Naive thymus-derived CD4-positive, alpha-beta T cell (primary cell): ENCODE results near the gene KRTAP4-8. TPM values are rescaled to one million over a fixed set of nuclear protein-coding genes. Genes with fewer than 3 reads are reported as not detected.
"Not testable (repeated sequence)": the region's sequence is repeated elsewhere in the genome, so short reads cannot be mapped to it uniquely, and the experiment has no call there.

ENCODE experiments used
- ATAC-seq: fragments of 150-1000 bp; cut with Tn5 transposase; 2 replicates; pipeline ENCODE4 v1.10.0; 2021; ENCODE audit warnings: mild to moderate bottlenecking, moderate library complexity
- CTCF ChIA-PET: fragments of 350-600 bp; sonication (Branson Sonifier 250); formaldehyde crosslinking; loops from one replicate; lab custom pipeline; 2021; ENCODE audit warnings: antibody characterized with exemption; lab: Charles Lee
- POLR2A ChIA-PET: fragments of 350-600 bp; sonication (Branson Sonifier 250); formaldehyde crosslinking; loops from one replicate; lab custom pipeline; 2021; ENCODE audit warnings: antibody characterized with exemption, inconsistent platforms; lab: Charles Lee
- DNase-seq, 9 donors: peaks; one replicate each; pipeline versions ENCODE4 v3.0.0 to v3.0.0-alpha.2; 2020 to 2022; ENCODE audit warnings: mixed read lengths in 1 of 9
- H3K27ac ChIP-seq: one replicate; pipeline ENCODE4 v1.7.0; 2013; ENCODE audit warnings: mild to moderate bottlenecking, low read depth, low read length, moderate library complexity
- H3K27me3 ChIP-seq, 2 donors: one replicate each; pipeline ENCODE4 v1.7.0; 2013; ENCODE audit warnings: low read length in 2 of 2, mild to moderate bottlenecking in 2 of 2, moderate library complexity in 2 of 2; ENCODE audit not compliant: control insufficient read depth in 2 of 2, insufficient read depth in 2 of 2
- H3K36me3 ChIP-seq, 3 experiments: 1 replicate in 2 of 3; 2 replicates in 1 of 3; pipeline ENCODE4 v1.7.0; 2013; ENCODE audit warnings: low read length in 3 of 3, mild to moderate bottlenecking in 3 of 3, moderate library complexity in 1 of 3; ENCODE audit not compliant: insufficient read depth in 3 of 3, control insufficient read depth in 2 of 3
- H3K4me1 ChIP-seq, 2 donors: one replicate each; pipeline ENCODE4 v1.7.0; 2013; ENCODE audit warnings: low read length in 2 of 2, mild to moderate bottlenecking in 2 of 2, moderate library complexity in 1 of 2; ENCODE audit not compliant: control insufficient read depth in 2 of 2, insufficient read depth in 2 of 2
- H3K4me3 ChIP-seq: 2 replicates; pipeline ENCODE4 v1.7.0; 2013; ENCODE audit warnings: mild to moderate bottlenecking, low read length
- H3K9me3 ChIP-seq, 3 experiments: 1 replicate in 2 of 3; 2 replicates in 1 of 3; pipeline ENCODE4 v1.7.0; 2013; ENCODE audit warnings: low read length in 3 of 3; ENCODE audit not compliant: control insufficient read depth in 2 of 3
- H3K27ac Mint-ChIP-seq, 9 donors: one replicate each; pipeline ENCODE4 v1.8.0; 2020 to 2022; ENCODE audit warnings: mixed read lengths in 9 of 9, mild to moderate bottlenecking in 8 of 9, moderate library complexity in 5 of 9, inconsistent platforms in 2 of 9
- H3K27me3 Mint-ChIP-seq, 5 donors: one replicate each; pipeline ENCODE4 v1.8.0; 2021 to 2022; ENCODE audit warnings: mixed read lengths in 5 of 5, mild to moderate bottlenecking in 1 of 5
- H3K36me3 Mint-ChIP-seq, 5 donors: one replicate each; pipeline ENCODE4 v1.8.0; 2020 to 2022; ENCODE audit warnings: mixed read lengths in 5 of 5, mild to moderate bottlenecking in 3 of 5, inconsistent platforms in 1 of 5
- H3K4me1 Mint-ChIP-seq, 7 donors: one replicate each; pipeline ENCODE4 v1.8.0; 2020 to 2022; ENCODE audit warnings: mixed read lengths in 7 of 7, mild to moderate bottlenecking in 3 of 7, inconsistent platforms in 1 of 7
- H3K4me3 Mint-ChIP-seq, 10 donors: one replicate each; pipeline ENCODE4 v1.8.0; 2020 to 2022; ENCODE audit warnings: mild to moderate bottlenecking in 10 of 10, mixed read lengths in 10 of 10, moderate library complexity in 6 of 10, inconsistent platforms in 2 of 10
- H3K9me3 Mint-ChIP-seq, 11 donors: one replicate each; pipeline ENCODE4 v1.8.0; 2020 to 2022; ENCODE audit warnings: mixed read lengths in 11 of 11, mild to moderate bottlenecking in 4 of 11, inconsistent platforms in 1 of 11, moderate library complexity in 1 of 11
- intact Hi-C, 2 donors: fragments of 100-400 bp; cut with micrococcal nuclease; formaldehyde crosslinking; loops; one replicate each; pipeline ENCODE4 v1.15.1; 2023
- polyA plus RNA-seq, 2 donors: library from polyadenylated mRNA; unstranded; fragments of 300-500 nt; fragmentation: Illumina TruSeq; gene quantifications; one replicate each; pipeline ENCODE4 v1.2.3, GENCODE V29; 2021
- total RNA-seq, 6 experiments: library from RNA in 5 of 6; stranded (reverse) in 5 of 6; gene quantifications; 1 replicate in 5 of 6; 2 replicates in 1 of 6; pipeline ENCODE4 v1.2.3 and lab custom pipeline; 2021 to 2026

Gene KRTAP4-8
- total and polyA plus RNA-seq, 7 experiments from 2014 or later, result not detected

GRCh38 chr17:41116297-41116696 is 18.4 kb upstream of the KRTAP4-8 start:
- no peak overlapping the region for H3K27ac ChIP-seq
- DNase-seq (no peak), ATAC-seq (peak; percentile 36)
- Mint-ChIP-seq H3K27ac (no peak overlapping the region), H3K9me3 (peaks cover 0 to 17% (median 1%) of the 10 kb centered on the region in 11 donors), H3K36me3 (peaks cover 0 to 6% (median 2%) of the 10 kb centered on the region in 5 donors), H3K4me3 (no peak overlapping the region), H3K4me1 (peaks cover 4 to 40% (median 29%) of the 10 kb centered on the region in 7 donors), H3K27me3 (peaks cover 0 to 15% (median 0%) of the 10 kb centered on the region in 5 donors)
- H3K4me3 ChIP-seq, result no peak overlapping the region
- peaks cover 5 to 7% of the 10 kb centered on the region in 2 donors for H3K4me1 ChIP-seq
- ChIA-PET CTCF (no interaction called here), POLR2A (no interaction called here)
- H3K9me3 ChIP-seq, result no peaks in the 10 kb centered on the region
- intact Hi-C loops, result no loop called here
- H3K36me3 ChIP-seq, result no peaks in the 10 kb centered on the region
- H3K27me3 ChIP-seq, result no peaks in the 10 kb centered on the region

GRCh38 chr17:41111151-41111885 is 13.4 kb upstream of the KRTAP4-8 start:
- Mint-ChIP-seq H3K4me3 (no peak overlapping the region), H3K27me3 (peaks cover 0 to 11% (median 3%) of the 10 kb centered on the region in 5 donors), H3K9me3 (peaks cover 0 to 22% (median 4%) of the 10 kb centered on the region in 11 donors), H3K4me1 (peaks cover 0 to 22% (median 12%) of the 10 kb centered on the region in 7 donors), H3K27ac (no peak overlapping the region), H3K36me3 (peaks cover 0 to 11% (median 5%) of the 10 kb centered on the region in 5 donors)
- no peak for DNase-seq
- Histone ChIP-seq H3K4me3 (no peak overlapping the region), H3K36me3 (no peaks in the 10 kb centered on the region), H3K4me1 (peaks cover 0 to 7% of the 10 kb centered on the region in 2 donors), H3K27ac (no peak overlapping the region), H3K9me3 (no peaks in the 10 kb centered on the region), H3K27me3 (no peaks in the 10 kb centered on the region)
- POLR2A ChIA-PET, result interaction anchor here (0.6 kb wide), 1 partner anchor 1496 kb away, joined by 3 read pairs; no protein-coding TSS in a partner anchor
- ATAC-seq, result no peak
- CTCF ChIA-PET, result no interaction called here
- intact Hi-C loops, result no loop called here

- H3K9me3 ChIP-seq, H3K27me3 ChIP-seq, H3K4me3 ChIP-seq, H3K27ac ChIP-seq, DNase-seq, intact Hi-C loops, H3K36me3 ChIP-seq, H3K4me1 ChIP-seq, ATAC-seq: not testable (repeated sequence)
- H3K9me3 Mint-ChIP-seq, result peaks cover 0 to 22% (median 4%) of the 10 kb centered on the region in 11 donors
- H3K27me3 Mint-ChIP-seq, result peaks cover 0 to 12% (median 6%) of the 10 kb centered on the region in 5 donors
- H3K27ac Mint-ChIP-seq, result peak overlapping the region in 1 of 9 donors; percentile 23
- H3K4me3 Mint-ChIP-seq, result peak overlapping the region in 3 of 10 donors; percentile 33 to 42 (median 39)
- CTCF ChIA-PET, result interaction anchor here (0.9 kb wide), 1 partner anchor 214 kb away, joined by 3 read pairs; no protein-coding TSS in a partner anchor
- peaks cover 0 to 21% (median 12%) of the 10 kb centered on the region in 7 donors for H3K4me1 Mint-ChIP-seq
- POLR2A ChIA-PET, result interaction anchor here (0.7 kb wide), 1 partner anchor 42 kb away, joined by 4 read pairs; no protein-coding TSS in a partner anchor
- H3K36me3 Mint-ChIP-seq, result peaks cover 0 to 11% (median 5%) of the 10 kb centered on the region in 5 donors
Measured at GRCh38 chr17:41108728-41109386, 10.9 kb upstream of the KRTAP4-8 start.

- intact Hi-C loops, result loop anchor here in 1 of 2 donors (1.0 kb wide), 1 partner anchor 21 kb away; no protein-coding TSS in a partner anchor
- H3K27me3 Mint-ChIP-seq, result peaks cover 0 to 12% (median 6%) of the 10 kb centered on the region in 5 donors
- H3K27ac Mint-ChIP-seq, result peak overlapping the region in 1 of 9 donors; percentile 26
- peaks cover 0 to 9% (median 5%) of the 10 kb centered on the region in 5 donors for H3K36me3 Mint-ChIP-seq
- Histone ChIP-seq H3K27me3 (no peaks in the 10 kb centered on the region), H3K9me3 (no peaks in the 10 kb centered on the region), H3K27ac (no peak overlapping the region), H3K4me3 (no peak overlapping the region), H3K36me3 (no peaks in the 10 kb centered on the region), H3K4me1 (peaks cover 0 to 7% of the 10 kb centered on the region in 2 donors)
- H3K4me1 Mint-ChIP-seq, result peaks cover 0 to 25% (median 12%) of the 10 kb centered on the region in 7 donors
- peaks cover 0 to 16% (median 3%) of the 10 kb centered on the region in 11 donors for H3K9me3 Mint-ChIP-seq
- peak overlapping the region in 1 of 10 donors; percentile 16 for H3K4me3 Mint-ChIP-seq
- POLR2A ChIA-PET, result interaction anchor here (0.7 kb wide), 1 partner anchor 43 kb away, joined by 4 read pairs; no protein-coding TSS in a partner anchor
- DNase-seq, result no peak
- ATAC-seq, result no peak
- CTCF ChIA-PET, result interaction anchor here (0.9 kb wide), 1 partner anchor 214 kb away, joined by 3 read pairs; no protein-coding TSS in a partner anchor
Measured at GRCh38 chr17:41107941-41108450, 10.1 kb upstream of the KRTAP4-8 start.

- H3K36me3 Mint-ChIP-seq, DNase-seq, H3K27ac ChIP-seq, ATAC-seq, CTCF ChIA-PET, H3K4me3 ChIP-seq, H3K27me3 ChIP-seq, H3K9me3 ChIP-seq, H3K4me1 ChIP-seq, H3K4me3 Mint-ChIP-seq, POLR2A ChIA-PET, H3K9me3 Mint-ChIP-seq, H3K36me3 ChIP-seq, intact Hi-C loops: not testable (repeated sequence)
- Mint-ChIP-seq H3K27me3 (peaks cover 0 to 12% (median 6%) of the 10 kb centered on the region in 5 donors), H3K4me1 (peaks cover 0 to 43% (median 16%) of the 10 kb centered on the region in 7 donors), H3K27ac (peak within 1 kb of the TSS in 1 of 9 donors; percentile 49)
Measured at GRCh38 chr17:41105347-41105746, 7.4 kb upstream of the KRTAP4-8 start, which contains the start of gene KRTAP4-9. KRTAP4-9 (plus strand) TSS chr17:41105389; CDS start chr17:41105389, 0 bp downstream.

- not testable (repeated sequence) for H3K4me3 ChIP-seq, ATAC-seq
- peaks cover 0 to 13% (median 6%) of the 10 kb centered on the region in 5 donors for H3K27me3 Mint-ChIP-seq
Measured at GRCh38 chr17:41104386-41105038, 6.6 kb upstream of the KRTAP4-8 start.

More at GRCh38 chr17:41104386-41105038, 6.6 kb upstream of the KRTAP4-8 start:
- H3K4me1 ChIP-seq, intact Hi-C loops, H3K9me3 Mint-ChIP-seq, H3K4me3 Mint-ChIP-seq, H3K27ac Mint-ChIP-seq, POLR2A ChIA-PET, DNase-seq, H3K36me3 ChIP-seq, H3K27ac ChIP-seq, CTCF ChIA-PET, H3K27me3 ChIP-seq, H3K36me3 Mint-ChIP-seq, H3K9me3 ChIP-seq: not testable (repeated sequence)
- peaks cover 0 to 47% (median 24%) of the 10 kb centered on the region in 7 donors for H3K4me1 Mint-ChIP-seq
